OCI-LY7 (cell line): Measurements from ENCODE around the gene NAA20. TPM values are rescaled to one million over a fixed set of nuclear protein-coding genes. Genes with fewer than 3 reads are reported as not detected.

Source experiments
- BruUV-seq: library from RNA; stranded (reverse); fragments of 400-500 nt; replicated peaks from 2 replicates; lab custom pipeline; 2021; lab: Mats Ljungman, UMichigan
- CTCF ChIA-PET: fragments of 300-600 bp; sonication (Branson Sonifier 250); formaldehyde crosslinking; loops from one replicate; lab custom pipeline; 2022; ENCODE audit warnings: antibody characterized with exemption; ENCODE audit not compliant: unreplicated experiment; lab: Charles Lee
- POLR2A ChIA-PET: fragments of 300-600 bp; sonication (Branson Sonifier 250); formaldehyde crosslinking; loops from one replicate; lab custom pipeline; 2022; ENCODE audit warnings: antibody characterized with exemption; lab: Charles Lee
- DNase-seq: peaks from one replicate; pipeline ENCODE4 v3.0.0-alpha.2; 2015; ENCODE audit warnings: low spot score
- H2AFZ ChIP-seq: fragments of 200-600 bp; sonication (generic), shearing (Covaris generic); 2 replicates; pipeline ENCODE4 v1.6.1; 2014; ENCODE audit warnings: mild to moderate bottlenecking, antibody characterized with exemption, low read length, moderate library complexity
- H3K27ac ChIP-seq: fragments of 200-600 bp; sonication (generic); 2 replicates; pipeline ENCODE4 v1.5.1; 2014; ENCODE audit warnings: mixed run types, low read depth, mild to moderate bottlenecking, moderate library complexity, low read length, inconsistent platforms; ENCODE audit not compliant: poor library complexity, severe bottlenecking
- H3K36me3 ChIP-seq: fragments of 200-600 bp; sonication (generic); 2 replicates; pipeline ENCODE4 v1.6.1; 2014; ENCODE audit warnings: mild to moderate bottlenecking, antibody characterized with exemption, low read length, moderate library complexity, mixed read lengths; ENCODE audit not compliant: insufficient read depth
- H3K4me1 ChIP-seq: fragments of 200-600 bp; sonication (generic); 2 replicates; pipeline ENCODE4 v1.5.1; 2014; ENCODE audit warnings: mild to moderate bottlenecking, low read length; ENCODE audit not compliant: insufficient read depth, poor library complexity, severe bottlenecking
- H3K4me2 ChIP-seq: fragments of 200-600 bp; sonication (generic); 2 replicates; pipeline ENCODE4 v1.6.1; 2014; ENCODE audit warnings: mild to moderate bottlenecking, low read length
- H3K4me3 ChIP-seq: fragments of 200-600 bp; sonication (generic); 2 replicates; pipeline ENCODE4 v1.5.1; 2014; ENCODE audit warnings: mild to moderate bottlenecking, low read depth, low read length; ENCODE audit not compliant: poor library complexity, severe bottlenecking
- H3K79me2 ChIP-seq: fragments of 200-600 bp; sonication (generic); 2 replicates; pipeline ENCODE4 v1.6.1; 2016; ENCODE audit warnings: low read depth, mild to moderate bottlenecking, low read length, moderate library complexity, mixed read lengths; ENCODE audit not compliant: insufficient read depth
- H3K9me2 ChIP-seq: fragments of 200-600 bp; sonication (generic); 2 replicates; pipeline ENCODE4 v1.6.1; 2016; ENCODE audit warnings: mild to moderate bottlenecking, low read length, mixed read lengths; ENCODE audit not compliant: insufficient read depth
- H3K9me3 ChIP-seq: fragments of 200-600 bp; sonication (generic); 2 replicates; pipeline ENCODE4 v1.6.1; 2014; ENCODE audit warnings: mild to moderate bottlenecking, mixed run types, low read length, mixed read lengths
- H4K20me1 ChIP-seq: fragments of 200-600 bp; sonication (generic); 2 replicates; pipeline ENCODE4 v1.6.1; 2014; ENCODE audit warnings: mild to moderate bottlenecking, antibody characterized with exemption, low read length, moderate library complexity, mixed read lengths; ENCODE audit not compliant: insufficient read depth
- CTCF ChIP-seq: fragments of 200-600 bp; sonication (generic); conservative IDR thresholded peaks from 2 replicates; pipeline ENCODE4 v1.5.1; 2014; ENCODE audit warnings: mild to moderate bottlenecking, antibody characterized with exemption, low read length, moderate library complexity, mixed read lengths
- EZH2phosphoT487 ChIP-seq: fragments of 200-600 bp; sonication (generic); IDR thresholded peaks from 2 replicates; pipeline ENCODE4 v1.6.1; 2018; ENCODE audit warnings: low read depth, borderline replicate concordance, mild to moderate bottlenecking, mixed run types, antibody characterized with exemption, low read length, moderate library complexity, mixed read lengths
- intact Hi-C: fragments of 100-400 bp; cut with micrococcal nuclease; formaldehyde crosslinking; loops from one replicate; pipeline ENCODE4 v1.10.0; 2022; ENCODE audit not compliant: unreplicated experiment
- total RNA-seq, 2 experiments: library from RNA; depleted of rRNA in 1 of 2; stranded (reverse); fragments of >200 nt in 1 of 2; shearing (Covaris generic) in 1 of 2; gene quantifications; 2 replicates each; pipeline ENCODE4 v1.2.3, GENCODE V29; 2014 to 2022

Gene NAA20
- total RNA-seq, 2 experiments from 2014 or later: 37.5 to 62.4 TPM

GRCh38 chr20:19991308-19991707, 25.9 kb upstream of the NAA20 start:
- DNase-seq: no peak
- no peaks in the 10 kb centered on the region for H3K79me2 ChIP-seq
- H3K27ac ChIP-seq: no peak overlapping the region
- no peaks in the 10 kb centered on the region for H3K9me2 ChIP-seq
- no peak overlapping the region for H2AFZ ChIP-seq
- ChIA-PET CTCF (no interaction called here), POLR2A (no interaction called here)
- no TSS peak for BruUV-seq
- H3K9me3 ChIP-seq: no peaks in the 10 kb centered on the region
- intact Hi-C loops: no loop called here
- no peak overlapping the region for H3K4me3 ChIP-seq
- no peaks in the 10 kb centered on the region for H3K4me1 ChIP-seq
- H3K4me2 ChIP-seq: no peak overlapping the region
- no peaks in the 10 kb centered on the region for H3K36me3 ChIP-seq
- no peaks in the 10 kb centered on the region for H4K20me1 ChIP-seq
- TF ChIP-seq EZH2phosphoT487 (no peak), CTCF (no peak)

GRCh38 chr20:19991854-19992253, 25.3 kb upstream of the NAA20 start:
- Histone ChIP-seq H3K4me2 (no peak overlapping the region), H3K4me3 (no peak overlapping the region), H2AFZ (no peak overlapping the region), H3K36me3 (no peaks in the 10 kb centered on the region), H3K79me2 (no peaks in the 10 kb centered on the region), H3K27ac (no peak overlapping the region), H3K9me2 (no peaks in the 10 kb centered on the region), H3K4me1 (no peaks in the 10 kb centered on the region), H3K9me3 (no peaks in the 10 kb centered on the region), H4K20me1 (no peaks in the 10 kb centered on the region)
- ChIA-PET POLR2A (interaction anchor here (0.6 kb wide), 3 partner anchors 43 to 1231 kb away, joined by 3 read pairs; no protein-coding TSS in a partner anchor), CTCF (no interaction called here)
- TF ChIP-seq EZH2phosphoT487 (no peak), CTCF (no peak)
- no TSS peak for BruUV-seq
- intact Hi-C loops: no loop called here
- DNase-seq: no peak

- no peak overlapping the region for H2AFZ ChIP-seq
- no peak overlapping the region for H3K4me2 ChIP-seq
- no peak for DNase-seq
- CTCF ChIA-PET: interaction anchor here (0.6 kb wide), 1 partner anchor 9 kb away, joined by 3 read pairs; no protein-coding TSS in a partner anchor
- H4K20me1 ChIP-seq: no peaks in the 10 kb centered on the region
- no peaks in the 10 kb centered on the region for H3K79me2 ChIP-seq
- no peaks in the 10 kb centered on the region for H3K9me3 ChIP-seq
- H3K4me1 ChIP-seq: no peaks in the 10 kb centered on the region
- POLR2A ChIA-PET: interaction anchor here (0.6 to 1.3 kb wide), 4 partner anchors 19 to 659 kb away, joined by 3 to 4 read pairs (median 4); no protein-coding TSS in a partner anchor
- BruUV-seq: no TSS peak
- H3K36me3 ChIP-seq: no peaks in the 10 kb centered on the region
- intact Hi-C loops: no loop called here
- TF ChIP-seq EZH2phosphoT487 (no peak), CTCF (no peak)
- no peak overlapping the region for H3K27ac ChIP-seq
- H3K9me2 ChIP-seq: no peaks in the 10 kb centered on the region
- H3K4me3 ChIP-seq: no peak overlapping the region
Measured at GRCh38 chr20:19992996-19993908, 23.9 kb upstream of the NAA20 start.
